ENCODE measurements around the gene OPTC.

Gene OPTC

GRCh38 chr1:203554071-203554470 lies 60.1 kb downstream of the OPTC start:
- no peak for DNase-seq
- H3F3A ChIP-seq (ENCODE audit: insufficient read depth, low read length) = no peaks in the 10 kb centered on the region
- no peaks in the 10 kb centered on the region for H3K36me3 ChIP-seq (replicated peaks; ENCODE audit: insufficient read depth, low read length)
- H3K27me3 ChIP-seq (replicated peaks; ENCODE audit: insufficient read depth, low read length) = no peaks in the 10 kb centered on the region
- no peaks in the 10 kb centered on the region for H3K4me1 ChIP-seq (ENCODE audit: low read length)
- H4K20me1 ChIP-seq (ENCODE audit: insufficient read depth, low read length) = no peaks in the 10 kb centered on the region
- TF ChIP-seq EZH2 (optimal IDR thresholded peaks at IDR 0.05; ENCODE audit: low read depth, low read length) (no peak), EZH2phosphoT487 (IDR thresholded peaks at IDR 0.05; ENCODE audit: low read length) (no peak), CTCF (IDR thresholded peaks at IDR 0.05; ENCODE audit: low read length) (no peak)
- no peak overlapping the region for H3K4me3 ChIP-seq (ENCODE audit: low read length)
- H3K79me2 ChIP-seq (ENCODE audit: low read length) = no peaks in the 10 kb centered on the region
- no peak overlapping the region for H3K9ac ChIP-seq (ENCODE audit: low read length)
- H3K9me2 ChIP-seq (replicated peaks; ENCODE audit: insufficient read depth, low read length) = no peaks in the 10 kb centered on the region
- no peak overlapping the region for H3K4me2 ChIP-seq (ENCODE audit: low read depth, low read length)
- H3K27ac ChIP-seq (ENCODE audit: low read length) = no peak overlapping the region
- H3K9me3 ChIP-seq (replicated peaks; ENCODE audit: insufficient read depth, low read length) = no peaks in the 10 kb centered on the region
- no peak overlapping the region for H2AFZ ChIP-seq (ENCODE audit: low read length)

DNA sequence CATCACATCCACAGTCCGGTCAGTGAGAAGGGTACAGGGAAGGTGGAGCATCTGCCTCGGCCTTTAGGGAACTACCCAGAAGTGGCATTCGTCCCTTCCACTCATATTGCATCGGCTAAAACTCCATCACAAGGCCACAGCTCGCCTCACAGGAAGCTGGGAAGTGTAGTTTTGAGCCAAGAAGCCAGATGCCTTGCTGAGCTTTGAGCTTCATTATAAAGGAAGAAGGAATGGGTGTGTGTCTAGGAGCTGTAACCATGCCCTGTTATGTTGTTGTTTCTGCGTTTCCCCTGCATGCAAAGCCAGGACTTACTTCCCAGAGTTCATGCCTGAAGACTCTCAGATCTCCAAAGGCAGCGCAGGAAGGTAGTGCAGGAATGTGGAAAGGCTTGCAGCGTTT lies 61.1 kb downstream of the OPTC start:
- Histone ChIP-seq H3K9me2 (replicated peaks; ENCODE audit: insufficient read depth, low read length) (no peaks in the 10 kb centered on the region), H3K9me3 (replicated peaks; ENCODE audit: insufficient read depth, low read length) (no peaks in the 10 kb centered on the region), H3K4me1 (ENCODE audit: low read length) (no peaks in the 10 kb centered on the region), H3K4me2 (ENCODE audit: low read depth, low read length) (no peak overlapping the region), H3K36me3 (replicated peaks; ENCODE audit: insufficient read depth, low read length) (no peaks in the 10 kb centered on the region), H3K79me2 (ENCODE audit: low read length) (no peaks in the 10 kb centered on the region), H3K9ac (ENCODE audit: low read length) (no peak overlapping the region), H3K27me3 (replicated peaks; ENCODE audit: insufficient read depth, low read length) (no peaks in the 10 kb centered on the region), H2AFZ (ENCODE audit: low read length) (no peak overlapping the region), H3F3A (ENCODE audit: insufficient read depth, low read length) (no peaks in the 10 kb centered on the region), H3K4me3 (ENCODE audit: low read length) (no peak overlapping the region), H4K20me1 (ENCODE audit: insufficient read depth, low read length) (no peaks in the 10 kb centered on the region), H3K27ac (ENCODE audit: low read length) (no peak overlapping the region)
- no peak for DNase-seq
- TF ChIP-seq EZH2phosphoT487 (IDR thresholded peaks at IDR 0.05; ENCODE audit: low read length) = no peak
- TF ChIP-seq EZH2 (optimal IDR thresholded peaks at IDR 0.05; ENCODE audit: low read depth, low read length) = no peak
- no peak for TF ChIP-seq CTCF (IDR thresholded peaks at IDR 0.05; ENCODE audit: low read length)

DNA sequence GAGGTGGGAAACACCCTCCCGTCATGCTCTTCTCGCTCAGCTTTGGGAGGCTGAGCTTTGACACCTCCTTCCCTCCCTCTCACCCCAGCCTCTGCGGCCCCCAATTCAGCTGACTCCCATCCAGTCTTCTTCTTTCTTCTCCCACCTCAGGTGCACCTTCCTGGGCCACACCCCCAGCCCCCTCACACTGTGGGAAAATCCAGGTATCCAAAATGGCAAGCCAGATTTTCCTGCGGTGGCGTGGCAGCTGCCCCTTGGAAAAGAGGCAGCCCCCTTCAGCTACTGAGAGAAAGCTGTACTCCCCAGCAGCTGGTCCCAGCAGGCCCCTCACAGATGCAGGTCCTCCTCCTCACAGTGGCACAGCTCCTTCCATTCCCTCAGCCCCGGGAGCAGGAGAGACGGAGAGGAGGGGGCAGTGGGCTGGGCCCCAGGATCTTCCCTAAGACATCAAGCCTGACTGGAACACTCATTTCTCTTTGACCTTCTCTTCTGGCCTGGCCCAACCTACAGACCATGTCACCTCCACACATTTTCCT lies 61.6 kb downstream of the OPTC start:
- H3K36me3 ChIP-seq (replicated peaks; ENCODE audit: insufficient read depth, low read length) = no peaks in the 10 kb centered on the region
- H3F3A ChIP-seq (ENCODE audit: insufficient read depth, low read length) = no peaks in the 10 kb centered on the region
- H2AFZ ChIP-seq (ENCODE audit: low read length) = no peak overlapping the region
- H4K20me1 ChIP-seq (ENCODE audit: insufficient read depth, low read length) = no peaks in the 10 kb centered on the region
- H3K27me3 ChIP-seq (replicated peaks; ENCODE audit: insufficient read depth, low read length) = no peaks in the 10 kb centered on the region
- H3K79me2 ChIP-seq (ENCODE audit: low read length) = no peaks in the 10 kb centered on the region
- H3K4me3 ChIP-seq (ENCODE audit: low read length) = no peak overlapping the region
- no peak overlapping the region for H3K27ac ChIP-seq (ENCODE audit: low read length)
- no peak overlapping the region for H3K9ac ChIP-seq (ENCODE audit: low read length)
- DNase-seq = no peak
- no peaks in the 10 kb centered on the region for H3K4me1 ChIP-seq (ENCODE audit: low read length)
- no peak overlapping the region for H3K4me2 ChIP-seq (ENCODE audit: low read depth, low read length)
- TF ChIP-seq CTCF (IDR thresholded peaks at IDR 0.05; ENCODE audit: low read length) = no peak
- no peak for TF ChIP-seq EZH2 (optimal IDR thresholded peaks at IDR 0.05; ENCODE audit: low read depth, low read length)
- H3K9me3 ChIP-seq (replicated peaks; ENCODE audit: insufficient read depth, low read length) = no peaks in the 10 kb centered on the region
- H3K9me2 ChIP-seq (replicated peaks; ENCODE audit: insufficient read depth, low read length) = no peaks in the 10 kb centered on the region
